K562 (cell line): ENCODE data around the gene CSNK2A1. TPM values are rescaled to one million over a fixed set of nuclear protein-coding genes. Genes with fewer than 3 reads are reported as not detected.

Experiments
- ADNP ChIP-seq: fragments of 200-800 bp; sonication (Bioruptor generic); IDR thresholded peaks from 2 replicates; pipeline ENCODE4 v1.6.1; 2016; ENCODE audit warnings: missing genetic modification characterization, missing compliant biosample characterization
- ARID1B ChIP-seq: fragments of 450-650 bp; IDR thresholded peaks from 2 replicates; pipeline ENCODE4 v1.6.1; 2016; ENCODE audit warnings: antibody characterized with exemption, mild to moderate bottlenecking, inconsistent platforms
- CEBPB ChIP-seq: fragments of 450-650 bp; IDR thresholded peaks from 2 replicates; pipeline ENCODE4 v1.6.1; 2016; ENCODE audit warnings: missing genetic modification characterization, missing compliant biosample characterization
- ID3 ChIP-seq, 2 experiments: fragments of 250-450 bp in 1 of 2; fragments of 450-650 bp in 1 of 2; sonication (Bioruptor Pico) in 1 of 2; IDR thresholded peaks; 2 replicates each; pipeline versions ENCODE4 v1.6.1 to v1.8.0; 2016 to 2021; ENCODE audit warnings: mild to moderate bottlenecking in 2 of 2, moderate library complexity in 2 of 2, missing compliant biosample characterization in 1 of 2, missing genetic modification characterization in 1 of 2
- KLF1 ChIP-seq: fragments of 450-650 bp; IDR thresholded peaks from 2 replicates; pipeline ENCODE4 v1.6.1; 2016; ENCODE audit warnings: missing genetic modification characterization, missing compliant biosample characterization
- MAFG ChIP-seq: fragments of 450-650 bp; conservative IDR thresholded peaks from 2 replicates; pipeline ENCODE4 v1.6.1; 2016; ENCODE audit warnings: missing genetic modification characterization, missing compliant biosample characterization
- MLLT1 ChIP-seq, 2 experiments: fragments of 450-650 bp; IDR thresholded peaks; 2 replicates each; pipeline ENCODE4 v1.6.1; 2016
- MYNN ChIP-seq, 2 experiments: sonication (generic); formaldehyde crosslinking in 1 of 2; IDR thresholded peaks; 2 replicates each; pipeline versions ENCODE4 v1.5.0 to v1.6.1; 2016 to 2020; ENCODE audit warnings: antibody characterized with exemption in 1 of 2, missing genetic modification reagents in 1 of 2
- RFX1 ChIP-seq: fragments of 450-650 bp; IDR thresholded peaks from 2 replicates; pipeline ENCODE4 v1.6.1; 2016; ENCODE audit warnings: mild to moderate bottlenecking, moderate library complexity
- RREB1 ChIP-seq: fragments of 250-450 bp; sonication (Bioruptor Pico); IDR thresholded peaks from 2 replicates; pipeline ENCODE4 v1.4.0; 2020
- SIN3A ChIP-seq, 2 experiments: fragments of 150-350 bp in 1 of 2; IDR thresholded peaks; 2 replicates each; pipeline ENCODE4 v1.6.1; 2011 to 2016; ENCODE audit warnings: borderline replicate concordance in 2 of 2, low read depth in 2 of 2, low read length in 2 of 2, mild to moderate bottlenecking in 2 of 2, moderate library complexity in 2 of 2; ENCODE audit not compliant: control insufficient read depth in 1 of 2
- SIRT6 ChIP-seq: IDR thresholded peaks from one replicate; pipeline ENCODE4 v1.6.1; 2012; ENCODE audit warnings: low read depth, mild to moderate bottlenecking, control low read depth, inconsistent platforms, low read length, moderate library complexity
- SRF ChIP-seq, 2 experiments: fragments of 250-450, 450-650 bp in 1 of 2; sonication (Bioruptor Pico) in 1 of 2; sonication (generic) in 1 of 2; formaldehyde crosslinking; IDR thresholded peaks; 2 replicates each; pipeline versions ENCODE4 v1.5.0 to v1.5.1; 2020 to 2022; ENCODE audit warnings: mild to moderate bottlenecking in 1 of 2, missing genetic modification reagents in 1 of 2
- SRSF7 ChIP-seq: fragments of 200-400 bp; formaldehyde crosslinking; optimal IDR thresholded peaks from 2 replicates; pipeline ENCODE3; 2017; ENCODE audit warnings: mild to moderate bottlenecking, low read depth, low read length
- TBL1XR1 ChIP-seq, 2 experiments: IDR thresholded peaks; 2 replicates each; pipeline ENCODE4 v1.6.1; 2012; ENCODE audit warnings: improper control_type of control experiment in 2 of 2, low read length in 2 of 2, mild to moderate bottlenecking in 1 of 2
- TCF7L2 ChIP-seq: fragments of 150-350 bp; IDR thresholded peaks from 2 replicates; pipeline ENCODE4 v1.6.1; 2016; ENCODE audit warnings: low read depth, mild to moderate bottlenecking, low read length, moderate library complexity
- TCFL5 ChIP-seq: fragments of 250-450 bp; sonication (Bioruptor Pico); conservative IDR thresholded peaks from 2 replicates; pipeline ENCODE4 v1.6.1; 2021; ENCODE audit warnings: mild to moderate bottlenecking, moderate library complexity, matching md5 sums
- ZNF263 ChIP-seq: sonication (generic); formaldehyde crosslinking; IDR thresholded peaks from 2 replicates; pipeline ENCODE4 v1.8.0; 2022; ENCODE audit warnings: mild to moderate bottlenecking, missing genetic modification reagents, borderline replicate concordance
- ZNF282 ChIP-seq: sonication (generic); formaldehyde crosslinking; IDR thresholded peaks from 2 replicates; pipeline ENCODE4 v1.8.1; 2023; ENCODE audit warnings: missing genetic modification reagents
- polyA plus RNA-seq, 8 experiments: library from polyadenylated mRNA; depleted of rRNA in 4 of 8; stranded (reverse) in 5 of 8; unstranded in 3 of 8; fragments of >200 nt; fragmentation: Nextera tagmentation in 2 of 8; fragmentation: Illumina TruSeq in 1 of 8; extraction: Ambion mirVana in 2 of 8; extraction: Trizol in 1 of 8; gene quantifications; 2 replicates each; pipeline versions ENCODE4 v1.2.1 to v1.2.3, GENCODE V29; 2011 to 2014; ENCODE audit warnings: inconsistent platforms in 1 of 8, missing spikeins in 1 of 8
- total RNA-seq, 7 experiments: library from RNA; depleted of rRNA in 6 of 7; stranded (reverse); fragments of >200 nt in 6 of 7; fragmentation: Illumina TruSeq in 2 of 7; extraction: Trizol in 2 of 7; gene quantifications; 2 replicates each; pipeline versions ENCODE4 v1.2.1 to v1.2.3, GENCODE V29; 2011 to 2021; ENCODE audit warnings: low replicate concordance in 1 of 7

CSNK2A1 gene
- total and polyA plus RNA-seq, 9 of the 15 experiments (the other 6 are each of a cell fraction or from before 2014, with no cell fraction given): 71.0 to 251 (median 103) TPM

DNA sequence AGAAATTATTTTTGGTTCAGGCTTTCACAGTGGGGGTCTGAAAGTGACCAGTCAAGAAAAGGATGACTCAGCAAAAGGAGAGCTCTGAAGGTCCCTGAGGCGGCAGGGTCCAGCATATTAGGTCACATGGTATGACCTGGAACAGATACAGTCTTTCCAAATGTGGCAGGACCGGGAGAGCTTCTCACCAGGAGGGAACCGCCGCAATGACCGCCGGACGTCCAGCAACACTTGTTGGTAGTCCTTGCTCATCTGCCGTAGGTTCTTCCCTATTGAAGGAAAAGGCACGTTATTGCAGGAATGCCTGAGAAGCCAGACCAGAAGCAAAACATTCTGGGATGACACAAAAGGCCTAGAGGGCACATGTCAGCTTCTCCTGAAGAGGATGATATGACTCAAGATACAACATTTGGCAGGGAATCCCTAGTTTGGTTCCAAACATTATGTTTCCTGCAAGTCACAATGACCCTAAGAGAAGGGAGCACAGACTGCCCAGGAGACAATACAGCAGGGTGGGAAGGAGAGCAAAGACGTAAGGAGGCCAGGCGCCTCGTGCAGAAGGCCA is 98.6 kb downstream of the CSNK2A1 start (continued):
- TF ChIP-seq RREB1 (CRISPR knock-in tag) (no peak), ZNF282 (no peak), SIN3A (IDR thresholded peaks at IDR 0.05; ENCODE audit: borderline replicate concordance in 2 of 2, control insufficient read depth in 1 of 2, low read depth in 2 of 2, low read length in 2 of 2) (no peak), MAFG (peak; percentile 96), SRF (CRISPR knock-in tag; IDR thresholded peaks at IDR 0.05) (no peak), CEBPB (no peak), TCF7L2 (no peak), ADNP (tag) (no peak), RFX1 (no peak), MLLT1 (IDR thresholded peaks at IDR 0.05) (no peak), SRSF7 (no peak), TCFL5 (no peak), KLF1 (tag) (no peak), ID3 (CRISPR knock-in tag; IDR thresholded peaks at IDR 0.05) (no peak), ID3 (tag; IDR thresholded peaks at IDR 0.05) (no peak), ZNF263 (CRISPR knock-in tag) (no peak), MYNN (IDR thresholded peaks at IDR 0.05) (no peak), MYNN (CRISPR knock-in tag; IDR thresholded peaks at IDR 0.05) (no peak), TBL1XR1 (IDR thresholded peaks at IDR 0.05; ENCODE audit: low read length in 2 of 2) (no peak), ARID1B (peak; percentile 24; the same call in 1 of the 2 replicates), SIRT6 (no peak)
